ENCODE data around the gene LPO. TPM values are rescaled to one million over a fixed set of nuclear protein-coding genes. Genes with fewer than 3 reads are reported as not detected.

LPO gene
- total and polyA plus RNA-seq, 4 donors: 0.15 to 0.26 TPM; not detected in 2

- Histone ChIP-seq H3K9me3 (ENCODE audit: control insufficient read depth in 4 of 4, insufficient read depth in 3 of 4, low read length in 3 of 4) (no peaks in the 10 kb centered on the region), H3K27me3 (ENCODE audit: control insufficient read depth in 3 of 3, insufficient read depth in 3 of 3, low read length in 2 of 3) (no peaks in the 10 kb centered on the region), H3K9ac (ENCODE audit: insufficient read depth in 1 of 2, low read length in 2 of 2) (no peak overlapping the region), H3K4me1 (ENCODE audit: control insufficient read depth in 5 of 5, insufficient read depth in 5 of 5, low read length in 5 of 5) (no peaks in the 10 kb centered on the region), H3K36me3 (ENCODE audit: control insufficient read depth in 4 of 4, insufficient read depth in 4 of 4, low read length in 4 of 4) (peaks cover 0 to 9% (median 0%) of the 10 kb centered on the region in 4 donors), H3K27ac (ENCODE audit: low read depth in 1 of 2, low read length in 1 of 2) (no peak overlapping the region), H3K4me3 (no peak overlapping the region)
- WGBS, 2 donors: 37 to 41% methylated on average over 10 of the region's 10 CpGs
- DNase-seq (peak; percentile 41 to 42 (median 42)), ATAC-seq (ENCODE audit: insufficient read depth, low FRiP score) (no peak)
- TF ChIP-seq CTCF (IDR thresholded peaks at IDR 0.05; ENCODE audit: control extremely low read depth, extremely low read depth): peak; percentile 53
These were observed 65.8 kb downstream of the LPO start for GRCh38 chr17:58303971-58304749.

- DNase-seq: no peak
- H3K27ac ChIP-seq (ENCODE audit: low read depth in 1 of 2, low read length in 1 of 2): no peak overlapping the region
- no peaks in the 10 kb centered on the region for H3K4me1 ChIP-seq (ENCODE audit: control insufficient read depth in 5 of 5, insufficient read depth in 5 of 5, low read length in 5 of 5)
- H3K9me3 ChIP-seq (ENCODE audit: control insufficient read depth in 4 of 4, insufficient read depth in 3 of 4, low read length in 3 of 4): no peaks in the 10 kb centered on the region
- no peak overlapping the region for H3K4me3 ChIP-seq
- no peak for TF ChIP-seq CTCF (IDR thresholded peaks at IDR 0.05; ENCODE audit: control extremely low read depth, extremely low read depth)
- H3K9ac ChIP-seq (ENCODE audit: insufficient read depth in 1 of 2, low read length in 2 of 2): no peak overlapping the region
- WGBS, 2 donors: 87 to 90% methylated on average over 14 of the region's 14 CpGs
- H3K36me3 ChIP-seq (ENCODE audit: control insufficient read depth in 4 of 4, insufficient read depth in 4 of 4, low read length in 4 of 4): peaks cover 0 to 9% (median 0%) of the 10 kb centered on the region in 4 donors
- H3K27me3 ChIP-seq (ENCODE audit: control insufficient read depth in 3 of 3, insufficient read depth in 3 of 3, low read length in 2 of 3): no peaks in the 10 kb centered on the region
- no peak for ATAC-seq (ENCODE audit: insufficient read depth, low FRiP score)
These were observed 66.5 kb downstream of the LPO start for GRCh38 chr17:58304750-58305486.

GRCh38 chr17:58305626-58306025 lies 67.2 kb downstream of the LPO start:
- TF ChIP-seq CTCF (IDR thresholded peaks at IDR 0.05; ENCODE audit: control extremely low read depth, extremely low read depth): no peak
- Histone ChIP-seq H3K9me3 (ENCODE audit: control insufficient read depth in 4 of 4, insufficient read depth in 3 of 4, low read length in 3 of 4) (no peaks in the 10 kb centered on the region), H3K9ac (ENCODE audit: insufficient read depth in 1 of 2, low read length in 2 of 2) (no peak overlapping the region), H3K4me1 (ENCODE audit: control insufficient read depth in 5 of 5, insufficient read depth in 5 of 5, low read length in 5 of 5) (no peaks in the 10 kb centered on the region), H3K27me3 (ENCODE audit: control insufficient read depth in 3 of 3, insufficient read depth in 3 of 3, low read length in 2 of 3) (no peaks in the 10 kb centered on the region), H3K27ac (ENCODE audit: low read depth in 1 of 2, low read length in 1 of 2) (no peak overlapping the region), H3K4me3 (no peak overlapping the region), H3K36me3 (ENCODE audit: control insufficient read depth in 4 of 4, insufficient read depth in 4 of 4, low read length in 4 of 4) (peaks cover 0 to 9% (median 0%) of the 10 kb centered on the region in 4 donors)
- WGBS, 2 donors: 81 to 82% methylated on average over 8 of the region's 8 CpGs
- DNase-seq (no peak), ATAC-seq (ENCODE audit: insufficient read depth, low FRiP score) (no peak)

Measured in lung (tissue), 12 donors.